G401 (cell line): ENCODE data around the gene GATAD1. TPM values are rescaled to one million over a fixed set of nuclear protein-coding genes. Genes with fewer than 3 reads are reported as not detected.
"Not testable (repeated sequence)": the region's sequence is repeated elsewhere in the genome, so short reads cannot be mapped to it uniquely, and the experiment has no call there.

Experiments
- DNase-seq: peaks from one replicate; pipeline ENCODE4 v3.0.0-alpha.2; 2015; ENCODE audit warnings: low spot score
- in situ Hi-C: cut with HindIII; loops from 2 replicates; pipeline ENCODE4 v1.10.0; 2016; ENCODE audit warnings: low sequenced_read_pairs, mixed read lengths
- total RNA-seq: library from RNA; depleted of rRNA; stranded (reverse); fragments of >200 nt; shearing (Covaris generic); gene quantifications from 2 replicates; pipeline ENCODE4 v1.2.3, GENCODE V29; 2014; rRNA removed

Gene GATAD1
- total RNA-seq, 1 experiment from 2014 or later, result 22.0 TPM

DNA sequence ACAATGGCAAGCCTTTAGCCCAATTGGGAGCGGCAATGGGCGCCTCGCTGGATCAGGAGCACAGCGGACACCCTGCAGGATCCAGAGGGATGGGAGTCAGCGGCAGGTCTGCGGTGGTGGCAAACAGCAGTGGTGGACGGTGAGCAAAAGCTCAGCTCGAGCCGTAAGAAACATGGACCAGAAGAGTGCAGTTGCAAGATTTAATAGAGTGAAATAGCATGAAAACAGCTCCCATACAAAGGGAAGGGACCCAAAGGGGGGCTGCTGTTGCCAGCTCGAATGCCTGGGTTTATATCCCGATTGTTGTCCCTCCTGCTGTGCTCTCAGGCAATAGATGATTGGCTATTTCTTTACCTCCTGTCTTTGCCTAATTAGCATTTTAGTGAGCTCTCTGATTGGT is 30.4 kb downstream of the GATAD1 start, which contains the start of gene ERVW-1:
Gene ERVW-1, minus strand, starts transcription at position 266 of the 400 bp plus-strand sequence. CDS start 7,565 bp downstream, outside the sequence.
- in situ Hi-C loops, DNase-seq: not testable (repeated sequence)

DNA sequence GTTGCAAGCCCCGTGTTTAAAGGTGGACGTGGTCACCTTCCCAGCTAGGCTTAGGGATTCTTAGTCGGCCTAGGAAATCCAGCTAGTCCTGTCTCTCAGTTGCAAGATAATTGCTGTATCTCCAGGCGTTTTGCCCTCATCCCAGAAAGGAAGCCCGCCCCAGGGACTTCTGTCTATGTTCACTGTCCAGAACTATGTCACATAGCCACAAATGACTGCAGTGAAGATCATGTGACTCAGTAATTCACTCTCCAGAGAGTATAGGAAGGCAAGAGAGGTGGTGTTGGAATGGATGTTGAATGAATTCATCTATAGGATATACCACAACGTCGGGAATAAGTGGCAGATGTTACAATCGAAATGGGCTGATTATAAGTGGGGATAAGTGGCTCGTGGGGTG is 30.8 kb downstream of the GATAD1 start:
- in situ Hi-C loops, result no loop called here
- no peak for DNase-seq

DNA sequence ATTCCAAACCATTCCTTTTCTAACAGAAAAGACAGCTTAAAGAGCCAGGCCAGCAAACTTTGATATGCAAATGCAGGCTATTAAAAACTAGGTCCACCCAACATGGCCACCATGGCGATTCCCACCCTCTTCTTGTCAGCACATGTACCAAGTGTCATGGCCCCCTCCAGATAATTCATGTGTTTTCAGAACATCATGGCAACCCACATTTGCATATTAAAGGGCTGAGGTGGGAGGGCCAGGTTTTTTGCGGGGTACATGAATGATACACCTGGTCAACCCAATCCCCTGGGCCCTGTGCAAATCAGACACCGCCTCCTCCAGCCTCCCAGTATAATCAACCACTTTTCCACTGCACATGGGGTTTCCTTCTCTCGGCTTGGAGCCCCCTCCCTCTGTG is 31.4 kb downstream of the GATAD1 start:
- in situ Hi-C loops, result no loop called here
- DNase-seq, result no peak

DNA sequence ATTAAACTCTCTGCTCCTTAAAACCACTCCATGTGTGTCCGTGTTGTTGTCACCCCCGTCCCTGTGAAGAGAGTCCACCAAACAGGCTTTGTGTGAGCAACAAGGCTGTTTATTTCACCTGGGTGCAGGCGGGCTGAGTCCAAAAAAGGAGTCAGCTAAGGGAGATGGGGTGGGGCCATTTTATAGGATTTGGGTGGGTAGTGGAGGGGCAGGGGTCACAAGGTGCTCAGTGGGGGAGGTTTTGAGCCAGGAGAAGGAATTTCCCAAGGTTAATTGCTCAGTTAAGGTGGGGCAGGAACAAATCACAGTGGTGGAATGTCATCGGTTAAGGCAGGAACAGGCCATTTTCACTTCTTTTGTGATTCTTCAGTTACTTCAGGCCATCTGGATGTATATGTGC is 31.9 kb downstream of the GATAD1 start:
- in situ Hi-C loops, DNase-seq: not testable (repeated sequence)

DNA sequence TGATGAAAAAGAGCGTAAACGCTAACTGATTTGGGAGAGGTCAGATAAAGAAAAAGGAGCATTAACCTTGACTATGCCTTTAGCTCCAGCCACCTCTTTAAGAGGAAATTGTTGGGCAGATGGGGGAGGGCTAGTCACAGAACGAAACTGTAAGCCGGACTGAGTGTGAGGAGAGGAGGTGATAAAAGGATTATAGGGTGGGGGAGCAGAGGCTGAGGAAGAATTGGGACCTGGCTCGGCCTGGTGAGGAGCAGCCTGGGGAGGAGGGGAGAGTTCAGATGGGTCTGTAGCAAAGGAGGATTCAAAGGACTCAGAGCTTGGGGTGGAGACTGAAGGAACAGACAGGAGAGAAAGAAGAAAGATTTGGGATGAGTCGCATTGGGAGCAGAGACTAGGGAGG is 36.3 kb downstream of the GATAD1 start:
- DNase-seq, in situ Hi-C loops: not testable (repeated sequence)

DNA sequence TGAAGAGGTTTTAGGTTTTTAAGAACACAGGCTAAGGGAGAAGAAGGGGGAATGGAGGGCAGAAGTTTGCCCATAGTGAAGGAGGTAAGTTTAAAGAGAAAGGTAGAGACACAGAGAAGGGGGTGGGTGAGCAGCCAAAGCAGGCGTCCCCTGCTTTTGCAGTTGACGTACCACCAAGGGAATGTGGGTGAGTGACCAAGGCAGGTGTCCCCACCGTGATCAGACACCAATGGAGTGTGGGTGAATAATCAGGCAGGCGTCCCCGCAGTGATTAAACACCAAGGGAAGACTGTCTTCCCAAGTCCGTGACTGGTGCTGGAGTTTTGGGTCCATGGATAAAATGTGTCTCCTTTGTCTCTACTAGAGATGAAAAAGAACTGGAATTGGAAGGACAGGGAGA is 36.9 kb downstream of the GATAD1 start:
- in situ Hi-C loops, DNase-seq: not testable (repeated sequence)

DNA sequence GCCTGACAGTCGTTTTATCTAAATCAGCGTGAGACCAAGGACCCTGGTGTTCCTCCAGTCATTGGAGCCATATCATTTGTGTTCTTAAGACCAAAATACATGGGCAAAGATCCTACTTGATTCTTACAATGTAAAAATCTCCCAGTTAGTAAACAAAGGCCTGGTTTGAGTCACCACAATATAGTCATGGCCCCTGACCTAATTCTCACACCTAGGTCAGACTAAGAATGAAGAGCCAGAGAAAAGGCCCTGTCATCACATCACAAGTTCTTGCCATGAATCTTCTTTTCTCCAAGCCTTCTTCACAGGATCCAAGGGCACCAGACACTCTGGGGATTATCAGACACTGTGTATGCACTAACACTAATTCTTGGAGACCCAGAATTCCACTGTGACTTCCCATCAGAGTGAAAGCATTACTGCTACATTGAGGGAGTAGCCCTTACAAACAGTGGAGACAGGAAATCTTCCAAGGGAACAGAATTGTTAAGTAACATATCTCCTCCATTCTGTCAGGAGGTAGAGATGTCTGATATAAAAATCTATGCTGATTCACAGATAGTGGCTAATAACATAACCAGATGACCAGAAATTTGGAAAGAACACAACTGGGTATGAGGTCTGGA is 38.1 kb downstream of the GATAD1 start:
- no peak for DNase-seq
- in situ Hi-C loops, result no loop called here

DNA sequence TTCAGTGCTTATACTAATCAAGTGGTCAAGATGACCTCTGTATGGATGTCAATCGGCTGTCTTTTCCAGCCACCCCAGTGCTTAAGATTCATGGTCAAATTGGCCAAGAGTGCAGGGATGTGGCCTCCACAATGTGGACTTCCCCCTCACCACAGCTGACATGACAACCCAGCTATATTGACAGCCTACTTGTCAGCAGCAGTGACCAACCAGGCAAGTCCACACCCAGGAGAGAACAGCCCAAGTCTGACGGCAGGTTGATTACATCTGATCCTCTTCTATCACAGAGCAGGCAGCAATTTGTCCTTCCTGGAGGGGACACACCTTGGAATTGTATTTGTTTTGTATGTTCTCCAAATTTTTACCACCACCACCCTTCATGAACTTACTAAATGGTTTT is 38.7 kb downstream of the GATAD1 start:
- in situ Hi-C loops, result no loop called here
- DNase-seq, result no peak

DNA sequence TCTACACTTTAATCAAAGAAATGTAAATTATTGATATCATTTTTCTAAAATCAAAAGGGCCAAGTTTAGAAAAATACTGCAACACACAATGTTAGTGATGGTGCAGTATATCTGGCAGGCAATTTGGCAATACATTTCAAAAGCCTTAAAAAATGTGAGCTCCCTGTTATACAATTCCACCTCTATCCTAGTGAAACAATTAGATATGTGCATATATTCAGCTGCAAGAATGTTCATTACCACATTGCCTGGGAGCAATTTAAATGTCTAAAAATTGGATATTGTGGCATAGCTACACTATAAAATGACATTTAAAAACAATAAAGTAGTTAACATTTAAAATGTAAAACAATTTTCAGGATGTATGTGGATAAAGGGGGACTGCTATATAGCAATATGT is 40.5 kb downstream of the GATAD1 start:
- in situ Hi-C loops, result no loop called here
- DNase-seq, result no peak

DNA sequence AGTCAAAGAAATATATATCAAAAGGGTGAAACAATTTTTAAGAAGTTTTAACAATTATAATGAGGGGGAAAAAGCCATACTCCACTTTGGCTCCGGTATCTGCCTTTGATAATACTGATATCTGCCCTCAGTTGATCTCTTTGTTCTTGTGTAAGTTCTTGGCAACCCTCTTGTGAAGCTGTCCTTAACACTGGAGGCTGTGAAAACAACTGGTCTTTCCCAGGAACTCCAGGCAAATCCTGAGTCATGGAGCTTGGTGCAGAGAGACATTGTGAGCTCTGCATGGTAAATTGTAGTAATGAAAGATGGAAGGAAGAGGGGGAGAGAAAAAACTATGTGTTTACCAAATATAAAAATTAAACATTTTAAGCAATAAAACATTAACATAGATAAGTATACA is 42.4 kb downstream of the GATAD1 start:
- in situ Hi-C loops, result no loop called here
- DNase-seq, result no peak

DNA sequence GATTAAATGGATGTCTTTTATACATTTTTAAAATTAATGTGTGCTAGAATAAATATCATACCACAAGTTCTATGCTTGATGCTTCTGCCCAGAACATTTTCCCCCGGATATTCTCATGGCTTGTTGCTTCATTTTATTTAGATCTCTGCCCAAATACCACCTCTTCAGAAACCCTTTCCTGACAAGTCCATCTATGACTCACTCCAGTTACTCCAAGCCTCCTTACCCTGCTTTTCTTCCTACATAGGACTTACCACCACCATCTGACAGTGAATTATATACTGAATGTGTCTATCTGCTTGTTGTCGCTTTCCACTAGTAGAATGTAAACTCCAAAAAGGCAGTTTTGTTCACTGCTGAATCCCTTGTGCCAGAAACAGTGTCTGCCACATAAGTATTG is 49.6 kb downstream of the GATAD1 start:
- no peak for DNase-seq
- in situ Hi-C loops, result no loop called here

DNA sequence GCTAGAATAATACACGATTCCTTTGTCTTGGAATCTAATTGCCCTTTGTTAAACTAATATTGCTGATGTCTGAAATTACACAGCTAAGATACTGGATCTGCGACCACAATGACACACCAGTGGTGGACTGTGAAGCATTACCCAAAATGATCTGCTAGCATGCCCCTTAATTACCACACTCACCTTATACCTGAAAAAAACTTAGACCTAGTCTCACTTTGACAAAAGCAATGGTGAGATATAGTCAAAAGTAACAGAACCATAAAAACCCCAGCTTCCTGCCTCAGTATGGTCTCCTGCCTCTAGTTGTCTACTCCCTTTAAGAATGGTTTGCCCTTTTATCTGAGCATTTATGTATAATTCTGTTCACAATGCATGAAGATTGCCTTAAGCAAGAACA is 51.3 kb downstream of the GATAD1 start:
- in situ Hi-C loops, result no loop called here
- no peak for DNase-seq

DNA sequence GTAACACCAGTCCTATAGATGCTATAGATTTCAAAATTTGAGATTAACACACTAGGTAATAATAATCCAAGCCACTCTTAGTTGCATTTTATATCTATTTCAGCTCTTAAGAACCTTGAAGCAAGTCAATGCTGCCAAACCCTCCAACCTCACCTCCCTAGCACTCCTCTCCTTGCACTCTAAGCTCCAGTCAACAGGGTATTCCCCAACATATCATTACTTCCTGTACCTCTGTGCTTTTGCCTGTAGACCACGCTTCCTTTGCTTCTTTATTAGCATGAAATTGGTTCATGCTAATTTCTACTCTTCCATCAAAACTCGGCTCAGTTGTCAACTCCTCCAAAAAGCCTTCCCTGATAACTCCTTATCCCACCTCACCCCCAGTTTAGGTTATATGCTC is 56.5 kb downstream of the GATAD1 start:
- in situ Hi-C loops, result no loop called here
- no peak for DNase-seq

DNA sequence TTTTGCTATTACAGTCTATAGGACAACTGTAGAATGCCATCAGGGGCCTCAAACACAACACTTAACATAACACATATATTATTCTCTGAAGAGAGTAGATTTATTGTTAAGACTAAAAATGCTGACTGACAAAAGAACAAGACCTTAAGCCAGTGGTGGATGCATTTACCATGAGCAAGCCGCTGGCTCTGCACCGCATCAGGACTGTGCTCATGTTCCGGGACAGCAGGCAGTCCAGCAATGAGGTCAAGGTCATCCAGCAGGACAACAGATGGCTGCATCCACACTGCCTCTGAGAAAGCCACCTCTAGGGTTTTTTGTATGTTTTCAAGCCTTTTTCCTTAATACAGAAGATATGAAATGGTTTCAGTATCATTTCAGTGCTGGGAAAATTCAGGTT is 57.3 kb downstream of the GATAD1 start:
- DNase-seq, result no peak
- in situ Hi-C loops, result no loop called here

DNA sequence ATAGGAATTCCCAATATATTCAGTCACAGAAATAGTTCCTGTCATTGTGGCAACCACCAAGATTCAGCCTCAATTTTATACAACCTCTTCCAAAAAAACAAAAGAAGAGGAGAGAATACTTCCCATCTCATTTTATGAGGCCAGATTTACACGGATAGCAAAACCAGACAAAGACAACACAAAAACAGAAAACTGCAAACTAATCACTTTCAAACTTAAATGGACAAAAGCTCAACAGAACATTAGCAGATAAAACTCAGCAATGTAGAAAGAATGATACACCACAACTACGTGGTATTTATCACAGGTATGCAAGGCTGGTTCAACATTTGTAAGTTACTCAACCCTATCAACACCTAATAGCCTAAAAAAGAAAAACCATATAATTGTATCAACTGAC is 59.1 kb downstream of the GATAD1 start:
- no peak for DNase-seq
- in situ Hi-C loops, result no loop called here

DNA sequence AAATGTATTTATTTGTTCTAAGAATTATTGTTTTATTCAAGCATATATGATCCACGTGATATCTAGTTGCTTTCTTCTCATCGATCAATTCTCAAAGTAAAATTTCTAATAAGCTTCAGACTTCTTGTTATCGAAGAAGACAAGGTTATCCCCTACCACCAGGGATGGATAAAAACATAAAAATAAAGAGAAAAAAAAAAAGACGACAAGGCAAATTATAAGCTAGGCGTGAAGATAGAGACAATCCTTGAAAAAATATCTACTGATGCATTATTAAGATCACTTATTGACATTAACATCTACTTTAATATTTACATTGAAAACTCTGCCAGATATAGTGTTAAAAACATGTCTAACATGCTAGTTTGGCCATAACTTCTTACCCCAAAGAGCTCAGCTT is 61.7 kb downstream of the GATAD1 start:
- no peak for DNase-seq
- in situ Hi-C loops, result no loop called here

Other genes starting within 250 kb of the GATAD1 start
- 25.0 and 39.7 TPM in 2 replicates for gene KRIT1, start 201.6 kb upstream of the GATAD1 start, total RNA-seq
- 24.7 and 46.3 TPM in 2 replicates for gene ANKIB1, start 201.5 kb upstream of the GATAD1 start, total RNA-seq
- gene ERVW-1, start 30.5 kb downstream of the GATAD1 start, total RNA-seq, result not detected in 2 replicates
- gene PEX1, start 81.0 kb downstream of the GATAD1 start, total RNA-seq, result 19.9 and 20.7 TPM in 2 replicates
- gene RBM48, start 81.3 kb downstream of the GATAD1 start, total RNA-seq, result 0.81 and 3.6 TPM in 2 replicates
- 11.5 and 19.3 TPM in 2 replicates for gene FAM133B, start 142.9 kb downstream of the GATAD1 start, total RNA-seq